OCI-LY7 (cell line): ENCODE measurements around the gene CLEC20A. TPM values are rescaled to one million over a fixed set of nuclear protein-coding genes. Genes with fewer than 3 reads are reported as not detected.

Source experiments
- BruUV-seq: library from RNA; stranded (reverse); fragments of 400-500 nt; replicated peaks from 2 replicates; lab custom pipeline; 2021; lab: Mats Ljungman, UMichigan
- CTCF ChIA-PET: fragments of 300-600 bp; sonication (Branson Sonifier 250); formaldehyde crosslinking; loops from one replicate; lab custom pipeline; 2022; ENCODE audit warnings: antibody characterized with exemption; ENCODE audit not compliant: unreplicated experiment; lab: Charles Lee
- POLR2A ChIA-PET: fragments of 300-600 bp; sonication (Branson Sonifier 250); formaldehyde crosslinking; loops from one replicate; lab custom pipeline; 2022; ENCODE audit warnings: antibody characterized with exemption; lab: Charles Lee
- DNase-seq: peaks from one replicate; pipeline ENCODE4 v3.0.0-alpha.2; 2015; ENCODE audit warnings: low spot score
- H2AFZ ChIP-seq: fragments of 200-600 bp; sonication (generic), shearing (Covaris generic); 2 replicates; pipeline ENCODE4 v1.6.1; 2014; ENCODE audit warnings: mild to moderate bottlenecking, antibody characterized with exemption, low read length, moderate library complexity
- H3K27ac ChIP-seq: fragments of 200-600 bp; sonication (generic); 2 replicates; pipeline ENCODE4 v1.5.1; 2014; ENCODE audit warnings: mixed run types, low read depth, mild to moderate bottlenecking, moderate library complexity, low read length, inconsistent platforms; ENCODE audit not compliant: poor library complexity, severe bottlenecking
- H3K36me3 ChIP-seq: fragments of 200-600 bp; sonication (generic); 2 replicates; pipeline ENCODE4 v1.6.1; 2014; ENCODE audit warnings: mild to moderate bottlenecking, antibody characterized with exemption, low read length, moderate library complexity, mixed read lengths; ENCODE audit not compliant: insufficient read depth
- H3K4me1 ChIP-seq: fragments of 200-600 bp; sonication (generic); 2 replicates; pipeline ENCODE4 v1.5.1; 2014; ENCODE audit warnings: mild to moderate bottlenecking, low read length; ENCODE audit not compliant: insufficient read depth, poor library complexity, severe bottlenecking
- H3K4me2 ChIP-seq: fragments of 200-600 bp; sonication (generic); 2 replicates; pipeline ENCODE4 v1.6.1; 2014; ENCODE audit warnings: mild to moderate bottlenecking, low read length
- H3K4me3 ChIP-seq: fragments of 200-600 bp; sonication (generic); 2 replicates; pipeline ENCODE4 v1.5.1; 2014; ENCODE audit warnings: mild to moderate bottlenecking, low read depth, low read length; ENCODE audit not compliant: poor library complexity, severe bottlenecking
- H3K79me2 ChIP-seq: fragments of 200-600 bp; sonication (generic); 2 replicates; pipeline ENCODE4 v1.6.1; 2016; ENCODE audit warnings: low read depth, mild to moderate bottlenecking, low read length, moderate library complexity, mixed read lengths; ENCODE audit not compliant: insufficient read depth
- H3K9me2 ChIP-seq: fragments of 200-600 bp; sonication (generic); 2 replicates; pipeline ENCODE4 v1.6.1; 2016; ENCODE audit warnings: mild to moderate bottlenecking, low read length, mixed read lengths; ENCODE audit not compliant: insufficient read depth
- H3K9me3 ChIP-seq: fragments of 200-600 bp; sonication (generic); 2 replicates; pipeline ENCODE4 v1.6.1; 2014; ENCODE audit warnings: mild to moderate bottlenecking, mixed run types, low read length, mixed read lengths
- H4K20me1 ChIP-seq: fragments of 200-600 bp; sonication (generic); 2 replicates; pipeline ENCODE4 v1.6.1; 2014; ENCODE audit warnings: mild to moderate bottlenecking, antibody characterized with exemption, low read length, moderate library complexity, mixed read lengths; ENCODE audit not compliant: insufficient read depth
- CTCF ChIP-seq: fragments of 200-600 bp; sonication (generic); conservative IDR thresholded peaks from 2 replicates; pipeline ENCODE4 v1.5.1; 2014; ENCODE audit warnings: mild to moderate bottlenecking, antibody characterized with exemption, low read length, moderate library complexity, mixed read lengths
- EZH2phosphoT487 ChIP-seq: fragments of 200-600 bp; sonication (generic); IDR thresholded peaks from 2 replicates; pipeline ENCODE4 v1.6.1; 2018; ENCODE audit warnings: low read depth, borderline replicate concordance, mild to moderate bottlenecking, mixed run types, antibody characterized with exemption, low read length, moderate library complexity, mixed read lengths
- intact Hi-C: fragments of 100-400 bp; cut with micrococcal nuclease; formaldehyde crosslinking; loops from one replicate; pipeline ENCODE4 v1.10.0; 2022; ENCODE audit not compliant: unreplicated experiment
- total RNA-seq, 2 experiments: library from RNA; depleted of rRNA in 1 of 2; stranded (reverse); fragments of >200 nt in 1 of 2; shearing (Covaris generic) in 1 of 2; gene quantifications; 2 replicates each; pipeline ENCODE4 v1.2.3, GENCODE V29; 2014 to 2022

CLEC20A gene
- total RNA-seq, 2 experiments from 2014 or later: not detected

- H3K4me2 ChIP-seq: no peak overlapping the region
- H3K4me1 ChIP-seq: no peaks in the 10 kb centered on the region
- ChIA-PET POLR2A (no interaction called here), CTCF (no interaction called here)
- no peak overlapping the region for H3K27ac ChIP-seq
- DNase-seq: no peak
- BruUV-seq: no TSS peak
- H4K20me1 ChIP-seq: no peaks in the 10 kb centered on the region
- H3K9me3 ChIP-seq: no peaks in the 10 kb centered on the region
- intact Hi-C loops: no loop called here
- H3K36me3 ChIP-seq: no peaks in the 10 kb centered on the region
- TF ChIP-seq CTCF (no peak), EZH2phosphoT487 (no peak)
- H3K4me3 ChIP-seq: no peak overlapping the region
- H3K9me2 ChIP-seq: no peaks in the 10 kb centered on the region
- no peaks in the 10 kb centered on the region for H3K79me2 ChIP-seq
- H2AFZ ChIP-seq: no peak overlapping the region
These were observed 5.8 kb downstream of the CLEC20A start for GRCh38 chr1:178490967-178491366.

DNA sequence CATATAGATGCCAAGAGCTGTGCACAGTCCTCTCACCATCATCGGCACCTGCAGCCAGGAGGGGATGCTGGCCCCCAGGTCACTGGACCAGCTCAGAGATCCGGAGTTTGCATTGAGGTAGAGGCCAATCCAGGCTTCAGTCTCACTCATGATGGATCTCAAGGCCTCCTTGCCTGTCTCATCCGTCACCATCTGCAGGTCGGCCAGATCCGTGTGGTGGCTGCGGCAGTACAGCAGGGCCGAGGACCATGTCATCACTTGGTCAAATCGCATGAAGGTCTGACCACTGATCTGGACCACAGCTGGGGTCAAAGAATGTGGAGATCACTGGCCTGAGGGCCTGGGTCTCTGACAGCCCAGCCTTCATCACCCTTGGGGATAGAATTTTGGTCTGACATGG, 6.6 kb downstream of the CLEC20A start:
- intact Hi-C loops: no loop called here
- Histone ChIP-seq H3K4me3 (no peak overlapping the region), H3K4me1 (no peaks in the 10 kb centered on the region), H4K20me1 (no peaks in the 10 kb centered on the region), H2AFZ (no peak overlapping the region), H3K27ac (no peak overlapping the region), H3K79me2 (no peaks in the 10 kb centered on the region), H3K4me2 (no peak overlapping the region), H3K9me2 (no peaks in the 10 kb centered on the region), H3K9me3 (no peaks in the 10 kb centered on the region), H3K36me3 (no peaks in the 10 kb centered on the region)
- DNase-seq: no peak
- ChIA-PET POLR2A (no interaction called here), CTCF (no interaction called here)
- BruUV-seq: no TSS peak
- TF ChIP-seq EZH2phosphoT487 (no peak), CTCF (no peak)

DNA sequence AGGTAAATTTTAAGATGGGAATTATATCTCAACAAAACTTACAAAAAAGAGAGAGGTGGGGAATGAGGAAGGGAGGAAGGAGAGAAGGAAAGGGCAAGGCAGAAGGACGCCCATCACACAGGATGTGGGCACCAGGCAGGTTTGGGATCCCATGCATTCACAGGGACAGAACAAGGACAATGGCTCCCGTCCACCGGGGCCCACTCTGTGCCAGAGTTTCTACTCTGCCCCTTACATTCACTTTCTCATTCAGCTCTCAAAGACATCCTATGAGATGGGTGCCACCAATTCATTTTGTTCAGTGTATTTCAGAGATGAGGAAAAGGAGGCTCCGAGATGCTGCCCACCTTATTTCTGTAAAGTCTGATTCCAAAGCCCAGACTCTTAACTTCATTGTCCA, 7.4 kb downstream of the CLEC20A start:
- ChIA-PET CTCF (no interaction called here), POLR2A (no interaction called here)
- TF ChIP-seq EZH2phosphoT487 (no peak), CTCF (no peak)
- Histone ChIP-seq H3K9me3 (no peaks in the 10 kb centered on the region), H3K4me1 (no peaks in the 10 kb centered on the region), H3K4me3 (no peak overlapping the region), H3K4me2 (no peak overlapping the region), H2AFZ (no peak overlapping the region), H3K36me3 (no peaks in the 10 kb centered on the region), H4K20me1 (no peaks in the 10 kb centered on the region), H3K27ac (no peak overlapping the region), H3K79me2 (no peaks in the 10 kb centered on the region), H3K9me2 (no peaks in the 10 kb centered on the region)
- DNase-seq: no peak
- intact Hi-C loops: no loop called here
- BruUV-seq: no TSS peak
